Panc1 (cell line): Measurements from ENCODE around the gene IGSF11.

Experiments
- CTCF ChIP-seq: fragments of 450-650 bp; IDR thresholded peaks from 2 replicates; pipeline ENCODE4 v1.5.1; 2017; ENCODE audit warnings: mild to moderate bottlenecking
- TF ChIP-seq, protein P1 (sequence below), 2 experiments: IDR thresholded peaks; 2 replicates each; pipeline ENCODE4 v1.6.1; 2011 to 2012; ENCODE audit warnings: low read depth in 2 of 2, control low read depth in 1 of 2, low read length in 1 of 2, mild to moderate bottlenecking in 1 of 2, moderate library complexity in 1 of 2; ENCODE audit not compliant: insufficient read depth in 1 of 2

DNA sequence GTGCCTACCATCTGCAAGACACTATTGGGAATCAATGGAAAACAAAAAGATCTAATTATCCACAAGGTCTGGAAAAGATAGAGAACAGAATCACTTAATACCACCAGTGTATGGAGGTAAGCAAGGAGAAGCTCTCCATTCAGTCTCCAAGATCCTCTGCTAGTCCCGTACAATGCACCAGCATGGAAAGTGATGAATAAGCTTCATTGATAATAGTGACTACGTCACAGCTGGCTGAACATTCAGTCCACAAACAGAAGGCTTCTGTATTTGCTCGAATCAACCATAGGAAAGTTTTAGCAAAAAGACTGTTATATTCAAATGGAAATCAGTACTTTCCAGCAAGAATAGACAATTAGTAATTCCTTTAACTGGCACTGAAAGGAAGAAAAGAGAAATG lies 42.9 kb downstream of the IGSF11 start:
- TF ChIP-seq CTCF: no peak
- TF ChIP-seq, protein P1, sequence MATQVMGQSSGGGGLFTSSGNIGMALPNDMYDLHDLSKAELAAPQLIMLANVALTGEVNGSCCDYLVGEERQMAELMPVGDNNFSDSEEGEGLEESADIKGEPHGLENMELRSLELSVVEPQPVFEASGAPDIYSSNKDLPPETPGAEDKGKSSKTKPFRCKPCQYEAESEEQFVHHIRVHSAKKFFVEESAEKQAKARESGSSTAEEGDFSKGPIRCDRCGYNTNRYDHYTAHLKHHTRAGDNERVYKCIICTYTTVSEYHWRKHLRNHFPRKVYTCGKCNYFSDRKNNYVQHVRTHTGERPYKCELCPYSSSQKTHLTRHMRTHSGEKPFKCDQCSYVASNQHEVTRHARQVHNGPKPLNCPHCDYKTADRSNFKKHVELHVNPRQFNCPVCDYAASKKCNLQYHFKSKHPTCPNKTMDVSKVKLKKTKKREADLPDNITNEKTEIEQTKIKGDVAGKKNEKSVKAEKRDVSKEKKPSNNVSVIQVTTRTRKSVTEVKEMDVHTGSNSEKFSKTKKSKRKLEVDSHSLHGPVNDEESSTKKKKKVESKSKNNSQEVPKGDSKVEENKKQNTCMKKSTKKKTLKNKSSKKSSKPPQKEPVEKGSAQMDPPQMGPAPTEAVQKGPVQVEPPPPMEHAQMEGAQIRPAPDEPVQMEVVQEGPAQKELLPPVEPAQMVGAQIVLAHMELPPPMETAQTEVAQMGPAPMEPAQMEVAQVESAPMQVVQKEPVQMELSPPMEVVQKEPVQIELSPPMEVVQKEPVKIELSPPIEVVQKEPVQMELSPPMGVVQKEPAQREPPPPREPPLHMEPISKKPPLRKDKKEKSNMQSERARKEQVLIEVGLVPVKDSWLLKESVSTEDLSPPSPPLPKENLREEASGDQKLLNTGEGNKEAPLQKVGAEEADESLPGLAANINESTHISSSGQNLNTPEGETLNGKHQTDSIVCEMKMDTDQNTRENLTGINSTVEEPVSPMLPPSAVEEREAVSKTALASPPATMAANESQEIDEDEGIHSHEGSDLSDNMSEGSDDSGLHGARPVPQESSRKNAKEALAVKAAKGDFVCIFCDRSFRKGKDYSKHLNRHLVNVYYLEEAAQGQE (IDR thresholded peaks at IDR 0.05; ENCODE audit: insufficient read depth in 1 of 2, low read depth in 2 of 2, low read length in 1 of 2): no peak
